ENCODE data around the gene DCDC2.
"Not testable (repeated sequence)": the region's sequence is repeated elsewhere in the genome, so short reads cannot be mapped to it uniquely, and the experiment has no call there.

The DCDC2 gene

GRCh38 chr6:24357336-24358218, at the start of gene DCDC2:
TSS of gene DCDC2 (minus strand) at chr6:24358059. CDS start at chr6:24357750, 309 bp downstream.
- peak; percentile 81 for DNase-seq

GRCh38 chr6:24405262-24405661, 47.4 kb upstream of the DCDC2 start:
- no peak for DNase-seq

- no peak for DNase-seq
Observed at GRCh38 chr6:24403501-24403824, 45.6 kb upstream of the DCDC2 start.

GRCh38 chr6:24402697-24403500, 45.0 kb upstream of the DCDC2 start, which contains the start of gene MRS2:
TSS of gene MRS2 (plus strand) at chr6:24402936. CDS start at chr6:24403047, 111 bp downstream.
- DNase-seq: peak; percentile 93

- no peak for DNase-seq
Observed at GRCh38 chr6:24401458-24401857, 43.6 kb upstream of the DCDC2 start.

- DNase-seq: not testable (repeated sequence)
Observed at GRCh38 chr6:24400045-24401039, 42.5 kb upstream of the DCDC2 start.

- DNase-seq: no peak
Observed at GRCh38 chr6:24397631-24398030, 39.8 kb upstream of the DCDC2 start.

GRCh38 chr6:24396824-24397223, 39.0 kb upstream of the DCDC2 start:
- no peak for DNase-seq

- no peak for DNase-seq
Observed at GRCh38 chr6:24394780-24395437, 37.0 kb upstream of the DCDC2 start.

GRCh38 chr6:24394061-24394779, 36.4 kb upstream of the DCDC2 start:
- DNase-seq: no peak

- DNase-seq: no peak
Observed at GRCh38 chr6:24391756-24392405, 34.0 kb upstream of the DCDC2 start.

- DNase-seq: no peak
Observed at GRCh38 chr6:24391208-24391607, 33.3 kb upstream of the DCDC2 start.

- DNase-seq: no peak
Observed at GRCh38 chr6:24387818-24388217, 30.0 kb upstream of the DCDC2 start.

GRCh38 chr6:24385536-24386269, 27.8 kb upstream of the DCDC2 start:
- DNase-seq: no peak

GRCh38 chr6:24384369-24385130, 26.7 kb upstream of the DCDC2 start:
- not testable (repeated sequence) for DNase-seq

- not testable (repeated sequence) for DNase-seq
Observed at GRCh38 chr6:24382891-24383494, 25.1 kb upstream of the DCDC2 start.

GRCh38 chr6:24382220-24382540, 24.3 kb upstream of the DCDC2 start:
- DNase-seq: no peak

- DNase-seq: no peak
Observed at GRCh38 chr6:24381476-24382219, 23.8 kb upstream of the DCDC2 start.
